K562 (cell line): ENCODE measurements around the gene MAPK8IP2. TPM values are rescaled to one million over a fixed set of nuclear protein-coding genes. Genes with fewer than 3 reads are reported as not detected.

Source experiments
- ATAC-seq: fragments of 200-7000 bp; cut with Tn5 transposase; 3 replicates; pipeline ENCODE4 v1.9.1; 2020; ENCODE audit warnings: moderate library complexity
- BruUV-seq: library from RNA; stranded (reverse); fragments of 400-500 nt; replicated peaks from 2 replicates; lab custom pipeline; 2021; lab: Mats Ljungman, UMichigan
- CTCF ChIA-PET: fragments of 300-600 bp; formaldehyde crosslinking; extraction: SDS; loops from one replicate; lab custom pipeline; 2021; ENCODE audit warnings: low intra/inter-chr PET ratio; lab: Yijun Ruan, JAX
- POLR2A ChIA-PET: fragments of 300-600, 350-650 bp; sonication (Branson Sonifier 250); formaldehyde crosslinking; extraction: SDS; loops from one replicate; lab custom pipeline; 2021; ENCODE audit warnings: antibody characterized with exemption, inconsistent platforms; lab: Yijun Ruan, JAX
- DNase-seq, 4 experiments: peaks; one replicate each; pipeline versions ENCODE4 v3.0.0 to v3.0.0-alpha.2; 2011 to 2018; ENCODE audit warnings: low spot score in 3 of 4, mixed read lengths in 3 of 4; ENCODE audit errors: extremely low read depth in 1 of 4
- FAIRE-seq: peaks from 2 replicates; lab custom pipeline; 2011; peaks lifted over from hg19 to GRCh38; lab: Jason Lieb, UNC
- H2AFZ ChIP-seq: 2 replicates; pipeline ENCODE4 v1.6.0; 2011; ENCODE audit warnings: low read depth, low read length, control low read depth, inconsistent platforms
- H3K27ac ChIP-seq: fragments of 200-600 bp; 3 replicates; pipeline ENCODE4 v1.8.0; 2011; ENCODE audit warnings: low read depth, mild to moderate bottlenecking, control low read depth, inconsistent platforms, low read length, moderate library complexity, mixed read lengths; ENCODE audit errors: extremely low read depth
- H3K27me3 ChIP-seq, 2 experiments: fragments of 300-600 bp in 1 of 2; 2 replicates in 1 of 2; 3 replicates in 1 of 2; pipeline versions ENCODE4 v1.6.0 to v1.8.0; 2011; ENCODE audit warnings: inconsistent platforms in 2 of 2, low read length in 2 of 2, mild to moderate bottlenecking in 1 of 2, mixed read lengths in 1 of 2, moderate library complexity in 1 of 2; ENCODE audit not compliant: control insufficient read depth in 2 of 2, insufficient read depth in 2 of 2
- H3K36me3 ChIP-seq: fragments of 300-600 bp; 3 replicates; pipeline ENCODE4 v1.8.0; 2011; ENCODE audit warnings: mild to moderate bottlenecking, low read length, inconsistent platforms; ENCODE audit not compliant: control insufficient read depth, insufficient read depth
- H3K4me1 ChIP-seq, 2 experiments: fragments of 200-600 bp in 1 of 2; replicated peaks in 1 of 2; 2 replicates in 1 of 2; 3 replicates in 1 of 2; pipeline versions ENCODE4 v1.5.1 to v1.8.0; 2011; ENCODE audit warnings: inconsistent platforms in 2 of 2, low read length in 2 of 2, mild to moderate bottlenecking in 1 of 2, mixed read lengths in 1 of 2, moderate library complexity in 1 of 2; ENCODE audit not compliant: control insufficient read depth in 2 of 2, insufficient read depth in 2 of 2
- H3K4me2 ChIP-seq: 2 replicates; pipeline ENCODE4 v1.6.1; 2011; ENCODE audit warnings: low read length, control low read depth, inconsistent platforms, mixed read lengths; ENCODE audit not compliant: insufficient read depth
- H3K4me3 ChIP-seq: fragments of 200-600 bp; sonication (generic), shearing (Covaris generic); 2 replicates; pipeline ENCODE4 v1.5.1; 2016; ENCODE audit warnings: control low read depth, inconsistent platforms
- H3K79me2 ChIP-seq: fragments of 200-600 bp; 3 replicates; pipeline ENCODE4 v1.8.0; 2011; ENCODE audit warnings: low read length, inconsistent platforms; ENCODE audit not compliant: control insufficient read depth, insufficient read depth
- H3K9ac ChIP-seq, 2 experiments: 2 replicates each; pipeline versions ENCODE4 v1.6.0 to v1.6.1; 2011; ENCODE audit warnings: low read depth in 2 of 2, low read length in 2 of 2, control low read depth in 1 of 2, inconsistent platforms in 1 of 2, mild to moderate bottlenecking in 1 of 2, mixed read lengths in 1 of 2; ENCODE audit not compliant: insufficient read depth in 1 of 2
- H3K9me1 ChIP-seq: one replicate; pipeline ENCODE4 v1.6.0; 2011; ENCODE audit warnings: inconsistent platforms, mild to moderate bottlenecking, low read length, moderate library complexity; ENCODE audit not compliant: control insufficient read depth, insufficient read depth
- H3K9me3 ChIP-seq: replicated peaks from 2 replicates; pipeline ENCODE4 v1.5.1; 2011; ENCODE audit warnings: low read depth, low read length, inconsistent platforms; ENCODE audit not compliant: control insufficient read depth, insufficient read depth
- H4K20me1 ChIP-seq: replicated peaks from 2 replicates; pipeline ENCODE4 v1.6.1; 2011; ENCODE audit warnings: low read length, inconsistent platforms, mixed read lengths; ENCODE audit not compliant: control insufficient read depth, insufficient read depth
- ID3 ChIP-seq, 2 experiments: fragments of 250-450 bp in 1 of 2; fragments of 450-650 bp in 1 of 2; sonication (Bioruptor Pico) in 1 of 2; IDR thresholded peaks; 2 replicates each; pipeline versions ENCODE4 v1.6.1 to v1.8.0; 2016 to 2021; ENCODE audit warnings: mild to moderate bottlenecking in 2 of 2, moderate library complexity in 2 of 2, missing compliant biosample characterization in 1 of 2, missing genetic modification characterization in 1 of 2
- MCM5 ChIP-seq: fragments of 450-650 bp; IDR thresholded peaks from 2 replicates; pipeline ENCODE4 v1.6.1; 2016; ENCODE audit warnings: low read depth
- MEF2D ChIP-seq: conservative IDR thresholded peaks from 2 replicates; pipeline ENCODE4 v1.6.1; 2016; ENCODE audit warnings: low read depth, missing genetic modification characterization, missing compliant biosample characterization
- MTF1 ChIP-seq: fragments of 250-450 bp; sonication (Bioruptor Pico); IDR thresholded peaks from 2 replicates; pipeline ENCODE4 v1.9.0; 2021; ENCODE audit warnings: moderate library complexity, mild to moderate bottlenecking, inconsistent platforms, borderline replicate concordance
- NELFE ChIP-seq: IDR thresholded peaks from 2 replicates; pipeline ENCODE4 v1.6.1; 2011; ENCODE audit warnings: mild to moderate bottlenecking; ENCODE audit not compliant: insufficient read depth, insufficient read length
- NKRF ChIP-seq: fragments of 450-650 bp; IDR thresholded peaks from 2 replicates; pipeline ENCODE4 v1.6.1; 2016; ENCODE audit warnings: borderline replicate concordance
- POLR2A ChIP-seq: fragments of 450-650 bp; conservative IDR thresholded peaks from 2 replicates; pipeline ENCODE4 v1.6.1; 2016
- RBBP5 ChIP-seq: fragments of 200-600 bp; sonication (generic); IDR thresholded peaks from 2 replicates; pipeline ENCODE4 v1.6.1; 2012; ENCODE audit warnings: borderline replicate concordance, mild to moderate bottlenecking, low read length, control low read depth, inconsistent platforms; ENCODE audit not compliant: insufficient read depth, poor library complexity, severe bottlenecking
- TFE3 ChIP-seq: fragments of 450-650 bp; formaldehyde crosslinking; IDR thresholded peaks from 2 replicates; pipeline ENCODE4 v1.4.0; 2020; ENCODE audit warnings: mild to moderate bottlenecking, mixed read lengths
- WGBS: fragments of 100-300 bp; shearing (Covaris generic); methylation state at CpG from one replicate; pipeline ENCODE4 v1.1.6; 2016; ENCODE audit warnings: low coverage, mixed read lengths; ENCODE audit not compliant: insufficient coverage; ENCODE audit errors: missing lambda C conversion rate; 5-methylcytosine and 5-hydroxymethylcytosine counted together
- in situ Hi-C: fragments of 300-500 bp; cut with MboI; formaldehyde crosslinking; loops from 4 replicates; pipeline ENCODE4 v1.15.0; 2018; ENCODE audit warnings: inconsistent platforms, mixed read lengths
- intact Hi-C: fragments of 100-400 bp; cut with micrococcal nuclease; formaldehyde crosslinking; loops from 2 replicates; pipeline ENCODE4 v1.14.2; 2022
- polyA plus RNA-seq, 8 experiments: library from polyadenylated mRNA; depleted of rRNA in 4 of 8; stranded (reverse) in 5 of 8; unstranded in 3 of 8; fragments of >200 nt; fragmentation: Nextera tagmentation in 2 of 8; fragmentation: Illumina TruSeq in 1 of 8; extraction: Ambion mirVana in 2 of 8; extraction: Trizol in 1 of 8; gene quantifications; 2 replicates each; pipeline versions ENCODE4 v1.2.1 to v1.2.3, GENCODE V29; 2011 to 2014; ENCODE audit warnings: inconsistent platforms in 1 of 8, missing spikeins in 1 of 8
- total RNA-seq, 7 experiments: library from RNA; depleted of rRNA in 6 of 7; stranded (reverse); fragments of >200 nt in 6 of 7; fragmentation: Illumina TruSeq in 2 of 7; extraction: Trizol in 2 of 7; gene quantifications; 2 replicates each; pipeline versions ENCODE4 v1.2.1 to v1.2.3, GENCODE V29; 2011 to 2021; ENCODE audit warnings: low replicate concordance in 1 of 7

The MAPK8IP2 gene
- total and polyA plus RNA-seq, 9 of the 15 experiments (the other 6 are each of a cell fraction or from before 2014, with no cell fraction given) = 0.01 to 0.47 (median 0.07) TPM; not detected in 2

DNA sequence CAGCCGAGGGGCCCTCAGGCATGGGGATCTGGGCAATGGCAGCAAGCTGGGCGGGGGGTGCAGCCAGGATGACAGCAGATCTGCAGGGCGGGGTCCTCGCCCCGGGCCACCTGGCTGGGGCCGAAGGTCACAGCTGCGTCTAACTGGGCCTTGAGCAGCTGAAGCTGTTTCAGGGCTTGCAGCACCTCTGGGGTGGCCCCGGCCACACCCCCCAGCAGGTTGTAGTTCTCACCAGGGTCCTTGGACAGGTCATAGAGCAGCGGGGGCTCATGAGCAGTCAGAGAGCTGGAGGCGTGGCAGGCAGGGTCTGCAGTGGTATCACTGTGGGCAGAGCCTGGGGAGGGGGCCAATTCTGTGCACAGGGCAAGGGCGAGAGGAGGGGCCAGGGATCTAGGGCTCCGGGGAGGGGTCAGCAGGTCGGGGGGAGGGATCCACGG is 24.6 kb downstream of the MAPK8IP2 start:
- ChIA-PET POLR2A (no interaction called here), CTCF (no interaction called here)
- BruUV-seq = no TSS peak
- H4K20me1 ChIP-seq = no peaks in the 10 kb centered on the region
- H3K36me3 ChIP-seq = no peaks in the 10 kb centered on the region
- H3K9me3 ChIP-seq = no peaks in the 10 kb centered on the region
- no peaks in the 10 kb centered on the region; the same call in 2 of the 3 replicates for H3K79me2 ChIP-seq
- ATAC-seq (no peak), DNase-seq (no peak), FAIRE-seq (no peak)
- no peak overlapping the region for H3K4me3 ChIP-seq
- peaks cover 17 to 43% of the 10 kb centered on the region in 2 experiments; a peak in 4 of 5 replicates for H3K4me1 ChIP-seq
- H3K27me3 ChIP-seq = no peaks in the 10 kb centered on the region
- H3K9me1 ChIP-seq = no peaks in the 10 kb centered on the region
- intact Hi-C loops (no loop called here), in situ Hi-C loops (no loop called here)
- no peak overlapping the region for H2AFZ ChIP-seq
- no peak overlapping the region for H3K27ac ChIP-seq
- TF ChIP-seq MTF1 (CRISPR knock-in tag) (no peak), RBBP5 (no peak), POLR2A (no peak), ID3 (CRISPR knock-in tag; IDR thresholded peaks at IDR 0.05) (no peak), ID3 (tag; IDR thresholded peaks at IDR 0.05) (no peak), TFE3 (no peak), MCM5 (no peak), MEF2D (tag) (no peak), NKRF (no peak), NELFE (no peak)
- H3K4me2 ChIP-seq = no peak overlapping the region
- 87% methylated on average over 4 of the region's 14 CpGs for WGBS
- no peak overlapping the region for H3K9ac ChIP-seq
